GM21390 (cell line): ENCODE data around the gene LAPTM5.

Experiments used
- ATAC-seq: cut with Tn5 transposase; IDR thresholded peaks from one replicate; pipeline ENCODE4 v1.9.1; 2021; ENCODE audit not compliant: unreplicated experiment

Gene LAPTM5

GRCh38 chr1:30744060-30744756 lies 13.4 kb downstream of the LAPTM5 start:
- peak; percentile 43 for ATAC-seq

DNA sequence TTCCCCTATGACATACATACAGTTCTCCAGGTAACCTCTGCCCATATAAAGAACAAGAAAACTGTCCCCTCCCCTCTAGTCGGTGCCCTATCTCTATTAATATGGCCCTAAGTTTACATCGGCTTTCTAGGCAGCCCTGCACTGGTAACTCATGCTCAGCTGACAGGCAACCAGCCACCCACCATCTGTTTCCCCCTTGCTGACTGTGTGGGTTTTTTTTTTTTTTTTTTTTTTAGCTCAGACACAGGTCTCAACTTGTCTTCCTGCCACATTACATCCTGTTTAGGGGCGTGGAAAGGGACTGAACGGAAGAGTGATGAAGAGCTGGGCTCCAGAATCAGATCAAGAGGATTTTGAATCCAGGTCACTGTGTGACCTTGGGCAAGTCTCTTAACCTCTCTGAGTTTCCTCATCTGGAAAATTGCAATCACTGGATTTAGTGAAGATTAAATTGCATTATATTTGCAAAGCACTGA lies 14.0 kb downstream of the LAPTM5 start:
- ATAC-seq = peak; percentile 32

- ATAC-seq = no peak
Measured at GRCh38 chr1:30742963-30743559, 14.5 kb downstream of the LAPTM5 start.

- ATAC-seq = no peak
Measured at GRCh38 chr1:30742300-30742962, 15.1 kb downstream of the LAPTM5 start.

GRCh38 chr1:30741239-30741894 lies 16.2 kb downstream of the LAPTM5 start:
- ATAC-seq = no peak

GRCh38 chr1:30740251-30741238 lies 17.0 kb downstream of the LAPTM5 start:
- no peak for ATAC-seq

DNA sequence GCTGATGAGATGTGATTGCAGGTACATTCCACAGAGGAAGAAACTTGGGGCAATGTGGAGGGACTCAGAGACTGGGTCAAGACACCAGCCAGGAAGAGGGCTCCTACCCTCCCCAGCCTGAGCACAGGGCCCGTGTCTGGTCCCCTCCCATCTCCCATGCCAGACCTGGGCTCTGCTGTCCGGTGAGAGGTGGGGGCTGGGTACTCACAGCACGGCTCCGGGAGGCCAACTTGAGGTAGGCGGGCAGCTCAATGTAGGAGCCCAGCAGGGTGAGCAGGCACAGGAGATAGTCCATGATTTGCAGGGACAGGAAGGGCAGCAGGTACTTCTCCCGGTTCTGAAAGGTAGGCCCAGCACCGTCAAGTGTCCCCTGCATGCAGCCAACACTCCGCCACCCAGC lies 18.0 kb downstream of the LAPTM5 start:
- no peak for ATAC-seq

DNA sequence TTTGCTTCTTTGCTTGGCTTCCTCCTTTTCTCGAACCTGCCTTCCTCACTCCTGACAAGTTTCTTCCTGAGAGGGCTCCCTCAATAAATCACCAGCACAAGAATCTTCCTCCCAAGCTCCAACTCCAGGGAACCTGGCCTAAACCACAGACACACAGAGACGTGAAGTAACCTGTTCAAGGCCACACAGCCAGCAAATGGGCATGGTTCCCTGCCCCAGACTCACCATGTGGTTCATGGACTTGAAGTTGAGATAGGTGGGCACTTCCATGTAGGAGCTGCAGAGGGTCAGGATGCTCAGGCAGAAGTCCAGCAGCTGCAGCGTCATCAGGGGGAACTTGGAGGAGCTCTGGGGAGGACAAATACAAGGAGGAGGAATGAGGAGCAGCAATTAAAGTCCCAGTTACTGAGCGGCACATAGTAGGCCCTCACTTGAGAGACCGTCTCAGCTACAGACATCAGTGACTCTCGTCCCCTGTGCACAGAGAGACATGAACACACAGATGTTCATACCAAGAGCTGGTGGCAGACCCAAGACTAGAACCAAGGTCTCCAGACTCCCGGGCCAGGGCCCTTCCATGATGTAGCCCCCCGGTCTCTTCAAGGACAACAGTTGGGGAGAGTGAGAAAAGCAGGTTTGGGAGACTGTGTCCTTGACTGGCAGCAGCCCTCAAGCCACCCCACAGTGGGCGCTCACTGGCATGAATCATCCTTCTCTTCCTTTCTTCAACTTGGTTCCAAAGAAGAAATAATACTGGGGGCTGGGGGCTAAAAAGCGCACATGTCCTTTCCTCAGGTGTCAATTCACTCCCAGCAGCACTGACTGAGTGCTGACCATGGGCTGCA lies 18.6 kb downstream of the LAPTM5 start:
- ATAC-seq = no peak

- no peak for ATAC-seq
Measured at GRCh38 chr1:30738040-30738714, 19.4 kb downstream of the LAPTM5 start.

DNA sequence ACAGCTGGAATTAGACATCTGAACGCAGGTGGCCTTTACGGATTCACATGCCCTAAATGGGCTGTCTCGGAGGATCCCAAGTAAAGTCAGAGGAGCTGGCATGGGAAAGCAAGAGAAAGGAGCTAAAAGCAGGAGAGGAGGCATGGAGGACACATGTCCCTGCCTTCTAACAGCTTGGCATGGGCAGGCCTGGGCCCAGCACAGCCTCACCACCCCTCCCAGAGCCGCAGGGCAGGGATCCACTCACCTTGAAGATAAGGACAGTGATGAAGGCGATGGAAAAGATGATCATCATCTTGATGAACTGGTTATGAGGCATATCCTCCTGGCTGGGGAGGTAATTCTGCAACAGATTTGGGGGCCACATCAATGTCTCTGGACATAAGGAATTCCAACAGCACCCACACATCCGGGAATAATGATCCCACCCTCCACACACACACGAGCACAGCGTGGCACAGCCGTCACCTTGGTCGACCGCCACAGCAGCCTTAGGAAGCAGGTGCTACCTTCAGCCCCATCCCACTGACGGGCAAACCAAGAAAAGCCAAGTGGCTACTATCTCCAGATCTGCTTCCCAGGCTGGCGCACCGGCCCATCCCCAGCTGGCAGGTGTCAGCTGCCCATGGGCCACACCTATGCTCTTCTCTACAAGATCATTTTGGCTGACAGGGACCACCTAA lies 20.1 kb downstream of the LAPTM5 start:
- ATAC-seq = no peak

DNA sequence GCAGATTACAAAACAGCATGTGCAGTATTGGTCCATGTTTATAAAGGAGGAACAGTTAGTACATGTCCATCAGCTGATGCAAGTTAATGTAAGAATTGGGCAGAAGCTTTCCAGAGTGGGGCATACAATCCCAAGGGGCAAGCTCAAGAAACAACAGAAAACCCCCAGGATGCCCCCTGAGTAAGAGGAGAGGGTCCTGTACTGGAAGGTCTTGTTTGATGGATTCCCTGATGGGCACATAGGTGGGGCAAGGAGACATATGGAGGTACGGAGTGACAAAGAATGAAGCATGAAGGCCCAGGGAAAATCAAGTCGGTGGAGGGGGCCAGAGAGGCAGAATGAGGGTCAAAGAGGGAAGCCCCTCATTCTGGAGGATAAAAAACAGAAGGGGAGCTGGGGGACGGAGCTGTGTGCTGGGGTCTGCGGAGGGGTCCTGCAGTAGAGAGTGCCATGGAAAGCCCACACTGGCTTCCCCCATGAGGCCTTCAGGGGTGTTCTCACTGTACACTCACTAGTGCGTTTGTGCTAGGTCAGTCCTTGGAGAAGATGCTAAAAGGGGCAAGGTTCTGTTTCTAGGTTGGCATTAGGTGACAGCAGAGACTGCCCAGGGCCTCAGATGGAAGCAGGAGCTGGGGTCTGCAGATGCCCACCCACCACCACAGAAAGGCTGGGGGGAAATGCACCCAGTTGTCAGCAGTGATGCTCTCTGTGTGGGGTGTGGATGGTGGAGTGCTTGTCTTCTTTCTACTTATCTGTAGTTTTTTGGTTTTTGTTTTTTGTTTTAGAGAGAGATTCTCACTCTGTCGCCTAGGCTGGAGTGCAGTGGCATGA lies 21.7 kb downstream of the LAPTM5 start:
- ATAC-seq = no peak

DNA sequence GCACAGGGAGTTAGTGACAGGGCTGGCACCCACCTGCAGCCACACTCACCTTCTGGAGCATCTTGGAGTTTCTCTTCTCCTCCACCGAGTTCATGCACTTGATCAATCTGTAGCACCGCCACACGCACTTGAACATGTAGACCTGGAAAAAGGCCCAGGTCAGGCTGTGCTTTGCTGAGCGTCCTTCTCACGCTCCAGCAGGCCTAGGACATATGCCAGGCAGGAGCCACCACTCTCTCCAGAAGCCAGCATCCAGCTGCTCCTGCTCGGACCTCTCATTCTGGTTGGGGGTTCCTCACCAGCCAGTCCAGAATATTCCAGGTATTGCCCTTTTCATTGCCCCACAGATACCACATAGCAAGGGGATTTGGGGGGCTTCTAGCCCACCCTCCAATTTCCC lies 22.4 kb downstream of the LAPTM5 start:
- no peak for ATAC-seq

GRCh38 chr1:30734580-30734979 lies 23.0 kb downstream of the LAPTM5 start:
- ATAC-seq = no peak

- no peak for ATAC-seq
Measured at GRCh38 chr1:30734106-30734505, 23.5 kb downstream of the LAPTM5 start.

DNA sequence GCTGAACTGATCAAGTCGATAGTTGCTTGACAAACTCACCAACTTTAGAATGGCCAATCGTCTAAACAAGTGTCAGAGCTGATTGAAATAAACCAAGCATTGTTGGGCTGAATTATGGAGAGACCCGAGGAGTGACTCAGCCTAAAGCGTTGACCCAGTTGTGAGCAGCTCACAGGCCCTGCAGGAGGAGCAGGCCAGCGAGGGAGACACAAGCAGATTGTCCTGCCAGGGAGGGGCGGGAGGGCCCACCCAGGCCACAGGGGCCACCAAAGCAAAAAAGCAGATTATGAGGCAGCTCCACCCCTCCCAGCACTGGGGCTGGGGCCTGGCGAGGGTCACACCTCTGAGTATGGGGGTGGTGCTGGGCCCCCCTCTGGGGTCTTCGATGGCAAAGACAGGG lies 24.1 kb downstream of the LAPTM5 start:
- no peak for ATAC-seq

DNA sequence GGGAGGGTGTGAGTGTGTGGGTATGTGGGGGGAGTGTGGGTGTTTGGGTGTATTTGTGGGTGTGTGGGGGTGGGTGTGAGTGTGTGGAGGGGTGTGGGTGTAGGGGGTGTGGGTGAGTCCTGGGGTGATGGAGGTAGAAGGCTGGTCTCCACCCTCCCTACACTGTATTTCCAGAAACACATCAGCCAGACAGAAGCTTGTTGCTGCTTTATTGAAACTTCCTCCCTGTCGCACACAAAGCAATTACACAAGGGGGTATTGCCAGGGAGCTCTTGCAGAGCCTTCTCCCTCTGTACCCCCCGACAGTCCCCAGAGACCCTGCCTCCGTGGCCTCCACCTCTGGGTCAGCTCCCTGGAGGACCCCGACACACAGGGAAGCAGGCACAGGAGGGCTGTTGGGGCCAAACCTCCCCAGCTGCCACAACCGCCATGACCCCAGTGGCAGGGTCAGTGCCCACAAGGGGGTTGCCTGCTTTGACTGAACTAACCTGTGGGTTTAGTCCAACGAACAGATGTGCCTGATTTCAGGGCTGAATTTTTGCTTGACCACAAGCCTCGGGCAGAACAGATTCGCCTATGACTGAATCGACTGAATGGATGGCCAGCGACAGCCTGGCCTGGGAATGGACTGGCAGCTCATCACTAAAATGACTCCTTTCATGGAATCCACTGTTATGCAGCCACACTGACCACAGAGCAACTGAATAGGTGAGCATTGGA lies 25.1 kb downstream of the LAPTM5 start:
- no peak for ATAC-seq

- no peak for ATAC-seq
Measured at GRCh38 chr1:30731806-30732276, 25.7 kb downstream of the LAPTM5 start.
